Duodenal mucosa (tissue), 2 donors: ENCODE data around the gene NOSTRIN.
"Not testable (repeated sequence)": the region's sequence is repeated elsewhere in the genome, so short reads cannot be mapped to it uniquely, and the experiment has no call there.

ENCODE experiments used
- H3K27ac ChIP-seq: one replicate; pipeline ENCODE4 v1.7.0; 2013; ENCODE audit warnings: low read depth, low read length
- H3K27me3 ChIP-seq, 2 donors: one replicate each; pipeline ENCODE4 v1.7.0; 2013; ENCODE audit warnings: low read length in 2 of 2, control low read depth in 1 of 2; ENCODE audit not compliant: insufficient read depth in 2 of 2, control insufficient read depth in 1 of 2
- H3K36me3 ChIP-seq, 2 donors: one replicate each; pipeline ENCODE4 v1.7.0; 2013; ENCODE audit warnings: low read length in 2 of 2, control low read depth in 1 of 2; ENCODE audit not compliant: insufficient read depth in 2 of 2, control insufficient read depth in 1 of 2
- H3K4me1 ChIP-seq, 2 donors: one replicate each; pipeline ENCODE4 v1.7.0; 2013; ENCODE audit warnings: low read length in 2 of 2, control low read depth in 1 of 2; ENCODE audit not compliant: insufficient read depth in 2 of 2, control insufficient read depth in 1 of 2
- H3K4me3 ChIP-seq, 2 donors: one replicate each; pipeline ENCODE4 v1.7.0; 2013; ENCODE audit warnings: low read length in 2 of 2, low read depth in 1 of 2
- H3K9ac ChIP-seq, 2 donors: one replicate each; pipeline ENCODE4 v1.7.0; 2013; ENCODE audit warnings: low read length in 2 of 2, low read depth in 1 of 2
- H3K9me3 ChIP-seq, 2 donors: one replicate each; pipeline ENCODE4 v1.7.0; 2013; ENCODE audit warnings: low read length in 2 of 2, control low read depth in 1 of 2; ENCODE audit not compliant: control insufficient read depth in 1 of 2

The NOSTRIN gene

GRCh38 chr2:168789776-168790175, 12.7 kb upstream of the NOSTRIN start:
- H3K9me3 ChIP-seq = no peaks in the 10 kb centered on the region
- H3K27ac ChIP-seq = no peak overlapping the region
- H3K27me3 ChIP-seq = no peaks in the 10 kb centered on the region

GRCh38 chr2:168790226-168790902, 12.1 kb upstream of the NOSTRIN start:
- Histone ChIP-seq H3K4me3 (no peak overlapping the region), H3K4me1 (peaks cover 0 to 2% of the 10 kb centered on the region in 2 donors), H3K27me3 (no peaks in the 10 kb centered on the region), H3K27ac (no peak overlapping the region), H3K9ac (no peak overlapping the region), H3K36me3 (no peaks in the 10 kb centered on the region), H3K9me3 (no peaks in the 10 kb centered on the region)

More at GRCh38 chr2:168789776-168790175, 12.7 kb upstream of the NOSTRIN start:
- H3K4me3 ChIP-seq = no peak overlapping the region
- H3K36me3 ChIP-seq = no peaks in the 10 kb centered on the region
- H3K9ac ChIP-seq = no peak overlapping the region
- peaks cover 0 to 7% of the 10 kb centered on the region in 2 donors for H3K4me1 ChIP-seq

GRCh38 chr2:168791140-168791539, 11.3 kb upstream of the NOSTRIN start:
- not testable (repeated sequence) for H3K27ac ChIP-seq, H3K9me3 ChIP-seq, H3K4me1 ChIP-seq, H3K36me3 ChIP-seq, H3K27me3 ChIP-seq, H3K4me3 ChIP-seq, H3K9ac ChIP-seq

GRCh38 chr2:168793596-168793995, 8.8 kb upstream of the NOSTRIN start:
- Histone ChIP-seq H3K9ac (no peak overlapping the region), H3K27ac (no peak overlapping the region), H3K36me3 (no peaks in the 10 kb centered on the region), H3K4me1 (peaks cover 10 to 13% of the 10 kb centered on the region in 2 donors), H3K9me3 (no peaks in the 10 kb centered on the region), H3K27me3 (no peaks in the 10 kb centered on the region), H3K4me3 (no peak overlapping the region)

- H3K9ac ChIP-seq = no peak overlapping the region
- H3K4me3 ChIP-seq = no peak overlapping the region
- H3K9me3 ChIP-seq = no peaks in the 10 kb centered on the region
- H3K27me3 ChIP-seq = no peaks in the 10 kb centered on the region
- H3K36me3 ChIP-seq = no peaks in the 10 kb centered on the region
- H3K4me1 ChIP-seq = peaks cover 21 to 23% of the 10 kb centered on the region in 2 donors
- no peak overlapping the region for H3K27ac ChIP-seq
These were observed 7.5 kb upstream of the NOSTRIN start for GRCh38 chr2:168794968-168795367.

GRCh38 chr2:168796090-168796577, 6.3 kb upstream of the NOSTRIN start:
- H3K36me3 ChIP-seq = no peaks in the 10 kb centered on the region
- no peaks in the 10 kb centered on the region for H3K27me3 ChIP-seq
- peaks cover 21 to 23% of the 10 kb centered on the region in 2 donors for H3K4me1 ChIP-seq
- no peak overlapping the region for H3K9ac ChIP-seq
- H3K9me3 ChIP-seq = no peaks in the 10 kb centered on the region
- no peak overlapping the region for H3K27ac ChIP-seq
- no peak overlapping the region for H3K4me3 ChIP-seq

- Histone ChIP-seq H3K27ac (no peak overlapping the region), H3K9me3 (no peaks in the 10 kb centered on the region), H3K4me3 (no peak overlapping the region), H3K36me3 (no peaks in the 10 kb centered on the region), H3K27me3 (no peaks in the 10 kb centered on the region), H3K9ac (no peak overlapping the region), H3K4me1 (peaks cover 23 to 27% of the 10 kb centered on the region in 2 donors)
These were observed 5.7 kb upstream of the NOSTRIN start for GRCh38 chr2:168796583-168797285.

- no peaks in the 10 kb centered on the region for H3K9me3 ChIP-seq
- H3K36me3 ChIP-seq = no peaks in the 10 kb centered on the region
- H3K27me3 ChIP-seq = no peaks in the 10 kb centered on the region
- peaks cover 29 to 32% of the 10 kb centered on the region in 2 donors for H3K4me1 ChIP-seq
- H3K9ac ChIP-seq = no peak overlapping the region
- H3K27ac ChIP-seq = no peak overlapping the region
- no peak overlapping the region for H3K4me3 ChIP-seq
These were observed 5.2 kb upstream of the NOSTRIN start for GRCh38 chr2:168797286-168797655.

GRCh38 chr2:168798076-168798887, 4.2 kb upstream of the NOSTRIN start:
- no peaks in the 10 kb centered on the region for H3K27me3 ChIP-seq
- no peaks in the 10 kb centered on the region for H3K9me3 ChIP-seq
- H3K4me3 ChIP-seq = no peak overlapping the region
- no peaks in the 10 kb centered on the region for H3K36me3 ChIP-seq
- no peak overlapping the region for H3K27ac ChIP-seq
- H3K4me1 ChIP-seq = peaks cover 31 to 32% of the 10 kb centered on the region in 2 donors
- H3K9ac ChIP-seq = no peak overlapping the region

- Histone ChIP-seq H3K27ac (no peak overlapping the region), H3K27me3 (no peaks in the 10 kb centered on the region), H3K4me1 (peaks cover 31 to 32% of the 10 kb centered on the region in 2 donors), H3K4me3 (no peak overlapping the region), H3K9ac (no peak overlapping the region), H3K36me3 (no peaks in the 10 kb centered on the region), H3K9me3 (no peaks in the 10 kb centered on the region)
These were observed 3.5 kb upstream of the NOSTRIN start for GRCh38 chr2:168798888-168799410.
